Activated T-cell treated with anti-CD3 and anti-CD28 coated beads for 24 hours (primary cell): ENCODE results near the gene DSCAML1.
"Not testable (repeated sequence)": the region's sequence is repeated elsewhere in the genome, so short reads cannot be mapped to it uniquely, and the experiment has no call there.

Experiments used
- DNase-seq: peaks from one replicate; pipeline ENCODE4 v3.0.0-alpha.2; 2020; ENCODE audit warnings: low read depth

DSCAML1 gene

GRCh38 chr11:117421476-117421875, 375.5 kb downstream of the DSCAML1 start:
- DNase-seq, result no peak

- no peak for DNase-seq
These were observed 376.0 kb downstream of the DSCAML1 start for GRCh38 chr11:117421041-117421440.

GRCh38 chr11:117420598-117420997, 376.4 kb downstream of the DSCAML1 start:
- no peak for DNase-seq

GRCh38 chr11:117420143-117420485, 376.9 kb downstream of the DSCAML1 start:
- no peak for DNase-seq

GRCh38 chr11:117419482-117420142, 377.4 kb downstream of the DSCAML1 start:
- DNase-seq, result no peak

- no peak for DNase-seq
These were observed 378.1 kb downstream of the DSCAML1 start for GRCh38 chr11:117418737-117419481.

GRCh38 chr11:117417856-117418255, 379.2 kb downstream of the DSCAML1 start:
- no peak for DNase-seq

- DNase-seq, result no peak
These were observed 379.7 kb downstream of the DSCAML1 start for GRCh38 chr11:117417342-117417741.

- DNase-seq, result no peak
These were observed 381.6 kb downstream of the DSCAML1 start for GRCh38 chr11:117415358-117415896.

- no peak for DNase-seq
These were observed 382.3 kb downstream of the DSCAML1 start for GRCh38 chr11:117414724-117415123.

- DNase-seq, result no peak
These were observed 383.4 kb downstream of the DSCAML1 start for GRCh38 chr11:117413616-117414015.

- no peak for DNase-seq
These were observed 384.3 kb downstream of the DSCAML1 start for GRCh38 chr11:117412653-117413275.

GRCh38 chr11:117412176-117412575, 384.8 kb downstream of the DSCAML1 start:
- DNase-seq, result no peak

GRCh38 chr11:117411736-117412135, 385.3 kb downstream of the DSCAML1 start:
- DNase-seq, result no peak

GRCh38 chr11:117410861-117411710, 385.9 kb downstream of the DSCAML1 start:
- no peak for DNase-seq

- DNase-seq, result no peak
These were observed 386.8 kb downstream of the DSCAML1 start for GRCh38 chr11:117410238-117410637.

- DNase-seq, result no peak
These were observed 387.5 kb downstream of the DSCAML1 start for GRCh38 chr11:117409511-117409910.

GRCh38 chr11:117408356-117408755, 388.7 kb downstream of the DSCAML1 start:
- DNase-seq, result no peak

GRCh38 chr11:117407016-117407415, 390.0 kb downstream of the DSCAML1 start:
- DNase-seq, result no peak

GRCh38 chr11:117405898-117406297, 391.1 kb downstream of the DSCAML1 start:
- DNase-seq, result not testable (repeated sequence)

- not testable (repeated sequence) for DNase-seq
These were observed 397.7 kb downstream of the DSCAML1 start for GRCh38 chr11:117399100-117399840.
